HG03442 (cell line): ENCODE measurements around the gene CT45A7.
"Not testable (repeated sequence)": the region's sequence is repeated elsewhere in the genome, so short reads cannot be mapped to it uniquely, and the experiment has no call there.

Experiments used
- ATAC-seq: cut with Tn5 transposase; IDR thresholded peaks from one replicate; pipeline ENCODE4 v1.9.1; 2021; ENCODE audit warnings: mild to moderate bottlenecking, moderate library complexity; ENCODE audit not compliant: unreplicated experiment

The CT45A7 gene

DNA sequence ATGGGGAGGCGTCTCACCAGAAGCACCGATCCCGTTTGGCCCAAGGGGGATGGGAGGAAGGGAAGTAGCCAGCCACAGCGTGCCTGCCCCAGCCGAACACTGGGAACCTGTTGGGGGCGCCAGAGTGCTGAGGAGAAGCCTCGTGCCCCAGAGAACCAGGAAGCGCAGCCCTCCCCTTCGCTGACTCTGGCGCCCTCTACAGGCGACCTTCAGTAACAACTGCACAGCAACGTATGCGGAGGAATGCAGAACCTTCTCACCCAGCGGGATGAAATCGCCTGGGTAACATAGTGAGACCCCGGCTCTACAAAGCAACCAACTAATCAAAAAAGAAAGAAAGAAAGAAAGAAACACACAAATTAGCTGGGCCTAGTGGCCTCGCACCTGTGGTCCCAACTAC is at the start of gene CT45A7:
CT45A7 (minus strand) TSS at position 101 of the 400 bp plus-strand sequence. CDS start 3,747 bp downstream, outside the sequence.
- not testable (repeated sequence) for ATAC-seq

DNA sequence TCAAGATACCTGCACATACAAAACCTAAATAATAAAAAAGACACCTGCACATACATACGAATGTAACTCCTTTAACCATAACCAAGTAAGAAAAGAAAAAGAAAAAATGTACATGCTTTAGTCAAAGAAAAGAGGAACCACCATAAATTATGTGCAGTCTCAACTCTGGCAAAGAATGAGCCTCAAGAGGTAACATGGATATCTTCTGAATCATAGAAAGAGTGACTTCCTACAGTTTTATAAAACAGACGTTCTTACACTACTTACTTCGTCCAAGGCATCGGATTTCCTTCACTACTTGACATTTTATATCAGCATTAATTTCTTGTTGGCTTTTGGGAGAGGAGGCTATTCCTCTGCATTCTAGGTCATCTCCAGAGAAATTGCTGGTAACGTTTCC is 45.7 kb upstream of the CT45A7 start:
- ATAC-seq = not testable (repeated sequence)

DNA sequence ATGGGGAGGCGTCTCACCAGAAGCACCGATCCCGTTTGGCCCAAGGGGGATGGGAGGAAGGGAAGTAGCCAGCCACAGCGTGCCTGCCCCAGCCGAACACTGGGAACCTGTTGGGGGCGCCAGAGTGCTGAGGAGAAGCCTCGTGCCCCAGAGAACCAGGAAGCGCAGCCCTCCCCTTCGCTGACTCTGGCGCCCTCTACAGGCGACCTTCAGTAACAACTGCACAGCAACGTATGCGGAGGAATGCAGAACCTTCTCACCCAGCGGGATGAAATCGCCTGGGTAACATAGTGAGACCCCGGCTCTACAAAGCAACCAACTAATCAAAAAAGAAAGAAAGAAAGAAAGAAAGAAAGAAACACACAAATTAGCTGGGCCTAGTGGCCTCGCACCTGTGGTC is 34.6 kb upstream of the CT45A7 start, which contains the start of gene CT45A9:
CT45A9 (minus strand) TSS at position 101 of the 400 bp plus-strand sequence. CDS start 3,751 bp downstream, outside the sequence.
- ATAC-seq = not testable (repeated sequence)

DNA sequence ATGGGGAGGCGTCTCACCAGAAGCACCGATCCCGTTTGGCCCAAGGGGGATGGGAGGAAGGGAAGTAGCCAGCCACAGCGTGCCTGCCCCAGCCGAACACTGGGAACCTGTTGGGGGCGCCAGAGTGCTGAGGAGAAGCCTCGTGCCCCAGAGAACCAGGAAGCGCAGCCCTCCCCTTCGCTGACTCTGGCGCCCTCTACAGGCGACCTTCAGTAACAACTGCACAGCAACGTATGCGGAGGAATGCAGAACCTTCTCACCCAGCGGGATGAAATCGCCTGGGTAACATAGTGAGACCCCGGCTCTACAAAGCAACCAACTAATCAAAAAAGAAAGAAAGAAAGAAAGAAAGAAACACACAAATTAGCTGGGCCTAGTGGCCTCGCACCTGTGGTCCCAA is 17.4 kb upstream of the CT45A7 start, which contains the start of gene CT45A8:
CT45A8 (minus strand) TSS at position 101 of the 400 bp plus-strand sequence. CDS start 3,755 bp downstream, outside the sequence.
- not testable (repeated sequence) for ATAC-seq

DNA sequence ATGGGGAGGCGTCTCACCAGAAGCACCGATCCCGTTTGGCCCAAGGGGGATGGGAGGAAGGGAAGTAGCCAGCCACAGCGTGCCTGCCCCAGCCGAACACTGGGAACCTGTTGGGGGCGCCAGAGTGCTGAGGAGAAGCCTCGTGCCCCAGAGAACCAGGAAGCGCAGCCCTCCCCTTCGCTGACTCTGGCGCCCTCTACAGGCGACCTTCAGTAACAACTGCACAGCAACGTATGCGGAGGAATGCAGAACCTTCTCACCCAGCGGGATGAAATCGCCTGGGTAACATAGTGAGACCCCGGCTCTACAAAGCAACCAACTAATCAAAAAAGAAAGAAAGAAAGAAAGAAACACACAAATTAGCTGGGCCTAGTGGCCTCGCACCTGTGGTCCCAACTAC is 17.2 kb downstream of the CT45A7 start, which contains the start of gene CT45A2:
CT45A2 (minus strand) TSS at position 101 of the 400 bp plus-strand sequence. CDS start 3,747 bp downstream, outside the sequence.
- not testable (repeated sequence) for ATAC-seq

- ATAC-seq = not testable (repeated sequence)
These were observed 34.4 kb downstream of the CT45A7 start, which contains the start of gene CT45A6 for GRCh38 chrX:135802687-135803086. TSS of gene CT45A6 (minus strand) at chrX:135802787. CDS start at chrX:135798993, 3,794 bp downstream.

- ATAC-seq = not testable (repeated sequence)
These were observed 51.7 kb downstream of the CT45A7 start, which contains the start of gene CT45A5 for GRCh38 chrX:135785403-135785802. TSS of gene CT45A5 (minus strand) at chrX:135785503. CDS start at chrX:135781729, 3,774 bp downstream.
